Colonic mucosa (tissue), 4 donors: ENCODE data around the gene ZNF26. TPM values are rescaled to one million over a fixed set of nuclear protein-coding genes. Genes with fewer than 3 reads are reported as not detected.

Source experiments
- DNase-seq: peaks from one replicate; pipeline ENCODE4 v3.0.0-alpha.2; 2020
- H3K27ac ChIP-seq: fragments of 200-600 bp; one replicate; pipeline ENCODE4 v1.8.0; 2021
- H3K27me3 ChIP-seq: fragments of 200-600 bp; one replicate; pipeline ENCODE4 v1.8.0; 2021
- H3K36me3 ChIP-seq: fragments of 200-600 bp; one replicate; pipeline ENCODE4 v1.8.0; 2021
- H3K4me1 ChIP-seq: fragments of 200-600 bp; one replicate; pipeline ENCODE4 v1.8.0; 2021; ENCODE audit warnings: mild to moderate bottlenecking
- H3K4me3 ChIP-seq: fragments of 200-600 bp; one replicate; pipeline ENCODE4 v1.8.0; 2021
- H3K9ac ChIP-seq, 2 donors: one replicate each; pipeline ENCODE4 v1.7.0; 2013; ENCODE audit warnings: control low read depth in 2 of 2, low read depth in 2 of 2, low read length in 2 of 2
- H3K9me3 ChIP-seq: fragments of 200-600 bp; one replicate; pipeline ENCODE4 v1.8.0; 2021
- intact Hi-C: fragments of 100-400 bp; cut with DNase I; formaldehyde crosslinking; loops from one replicate; pipeline ENCODE4 v1.14.1; 2022
- total RNA-seq, 2 donors: library from RNA; stranded (reverse); fragmentation: NEBNext Ultra II Directional in 1 of 2; extraction: Animal tissue kit (Norgen Biotek cat#: 25700) in 1 of 2; gene quantifications; one replicate each; pipeline ENCODE4 v1.2.1, GENCODE V29; 2021
- TF ChIP-seq, protein P1 (sequence below): fragments of 200-600 bp; IDR thresholded peaks from one replicate; pipeline ENCODE4 v1.8.0; 2022; ENCODE audit warnings: antibody characterized with exemption, mild to moderate bottlenecking
- donor health status: healthy.
- donor health status: DM: no; HTN: no; CAD: no.
- donor health status: DM: no; HTN: no; CAD: no.

The ZNF26 gene
- total RNA-seq, 2 donors from 2014 or later = 6.7 to 7.2 TPM

DNA sequence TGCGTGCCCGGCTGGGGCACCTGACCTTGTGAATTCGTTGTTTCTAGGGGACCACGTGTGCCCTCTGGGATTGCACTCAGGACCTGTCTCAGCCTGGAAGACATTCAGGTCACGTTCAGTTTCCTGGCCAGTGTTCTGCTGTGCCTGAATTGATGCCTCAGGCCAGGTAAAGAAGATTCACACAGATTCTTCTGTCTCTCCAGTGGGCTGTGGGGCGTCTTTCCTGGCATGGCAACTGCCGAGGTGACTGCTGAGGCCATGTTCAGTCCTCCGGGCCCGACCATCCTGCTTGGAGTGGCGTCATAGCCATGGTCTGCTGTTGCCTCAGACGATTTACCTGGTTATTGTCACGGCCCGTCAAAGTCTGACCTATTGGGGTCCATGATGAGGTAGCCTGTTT lies 43.6 kb upstream of the ZNF26 start:
- Histone ChIP-seq H3K4me1 (no peaks in the 10 kb centered on the region), H3K36me3 (peaks cover 4% of the 10 kb centered on the region), H3K9me3 (no peaks in the 10 kb centered on the region), H3K9ac (no peak overlapping the region), H3K27me3 (no peaks in the 10 kb centered on the region), H3K4me3 (no peak overlapping the region), H3K27ac (no peak overlapping the region)
- TF ChIP-seq, protein P1, sequence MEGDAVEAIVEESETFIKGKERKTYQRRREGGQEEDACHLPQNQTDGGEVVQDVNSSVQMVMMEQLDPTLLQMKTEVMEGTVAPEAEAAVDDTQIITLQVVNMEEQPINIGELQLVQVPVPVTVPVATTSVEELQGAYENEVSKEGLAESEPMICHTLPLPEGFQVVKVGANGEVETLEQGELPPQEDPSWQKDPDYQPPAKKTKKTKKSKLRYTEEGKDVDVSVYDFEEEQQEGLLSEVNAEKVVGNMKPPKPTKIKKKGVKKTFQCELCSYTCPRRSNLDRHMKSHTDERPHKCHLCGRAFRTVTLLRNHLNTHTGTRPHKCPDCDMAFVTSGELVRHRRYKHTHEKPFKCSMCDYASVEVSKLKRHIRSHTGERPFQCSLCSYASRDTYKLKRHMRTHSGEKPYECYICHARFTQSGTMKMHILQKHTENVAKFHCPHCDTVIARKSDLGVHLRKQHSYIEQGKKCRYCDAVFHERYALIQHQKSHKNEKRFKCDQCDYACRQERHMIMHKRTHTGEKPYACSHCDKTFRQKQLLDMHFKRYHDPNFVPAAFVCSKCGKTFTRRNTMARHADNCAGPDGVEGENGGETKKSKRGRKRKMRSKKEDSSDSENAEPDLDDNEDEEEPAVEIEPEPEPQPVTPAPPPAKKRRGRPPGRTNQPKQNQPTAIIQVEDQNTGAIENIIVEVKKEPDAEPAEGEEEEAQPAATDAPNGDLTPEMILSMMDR = no peak
- intact Hi-C loops = no loop called here
- no peak for DNase-seq

DNA sequence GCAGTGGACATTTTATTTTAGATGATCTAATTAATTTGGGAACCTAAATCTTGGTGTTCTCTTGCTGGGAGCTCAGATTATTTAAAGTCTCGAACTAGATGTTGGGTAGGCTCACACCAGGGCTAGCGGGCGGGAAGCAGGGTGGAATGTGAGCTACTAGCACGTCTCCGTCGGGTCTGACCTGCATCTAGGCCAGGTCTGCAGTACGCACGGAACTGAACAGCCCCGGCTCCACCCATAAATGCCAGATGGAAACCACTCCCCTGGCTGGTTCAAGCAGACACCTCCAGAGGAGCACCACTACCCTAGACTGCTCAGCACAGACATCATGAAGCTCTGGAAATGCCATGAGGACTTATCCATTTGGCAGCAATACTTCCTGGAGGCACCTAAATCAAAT lies 40.4 kb upstream of the ZNF26 start:
- Histone ChIP-seq H3K4me3 (no peak overlapping the region), H3K36me3 (peaks cover 4% of the 10 kb centered on the region), H3K27me3 (no peaks in the 10 kb centered on the region), H3K27ac (no peak overlapping the region), H3K9ac (no peak overlapping the region), H3K9me3 (peaks cover 6% of the 10 kb centered on the region), H3K4me1 (no peaks in the 10 kb centered on the region)
- TF ChIP-seq, protein P1 = no peak
- DNase-seq = no peak
- intact Hi-C loops = no loop called here

DNA sequence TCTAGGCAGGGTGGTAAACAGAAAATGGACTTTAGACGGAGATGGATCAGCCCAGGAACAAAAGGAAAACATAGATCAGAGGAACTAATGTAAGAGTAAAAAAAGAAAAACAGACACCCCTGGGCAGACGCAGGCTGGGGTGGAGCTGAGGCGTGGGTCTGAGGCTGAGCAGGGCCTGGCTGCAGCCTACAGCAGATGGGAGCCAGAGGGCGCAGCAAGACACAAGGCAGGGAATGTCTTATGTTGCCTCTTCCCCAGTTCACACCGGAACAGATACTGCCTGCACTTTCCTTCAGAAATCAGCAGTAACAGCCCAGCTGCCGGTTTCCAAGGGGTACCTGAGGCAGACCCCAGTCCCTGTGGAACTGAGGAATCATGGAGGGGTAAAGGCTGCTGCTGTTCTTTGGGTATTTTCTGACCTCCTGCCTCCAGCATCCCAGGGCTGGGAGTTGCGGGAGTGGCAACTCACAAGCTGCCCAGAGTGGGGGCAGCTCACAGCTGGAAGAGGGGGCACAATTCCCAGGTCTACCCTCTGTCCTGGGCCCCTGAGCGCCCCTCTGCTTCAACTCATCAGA lies 39.8 kb upstream of the ZNF26 start:
- Histone ChIP-seq H3K9ac (no peak overlapping the region), H3K27ac (no peak overlapping the region), H3K9me3 (peaks cover 6% of the 10 kb centered on the region), H3K4me1 (no peaks in the 10 kb centered on the region), H3K4me3 (no peak overlapping the region), H3K27me3 (no peaks in the 10 kb centered on the region), H3K36me3 (peaks cover 4% of the 10 kb centered on the region)
- no peak for DNase-seq
- TF ChIP-seq, protein P1 = no peak
- intact Hi-C loops = no loop called here

DNA sequence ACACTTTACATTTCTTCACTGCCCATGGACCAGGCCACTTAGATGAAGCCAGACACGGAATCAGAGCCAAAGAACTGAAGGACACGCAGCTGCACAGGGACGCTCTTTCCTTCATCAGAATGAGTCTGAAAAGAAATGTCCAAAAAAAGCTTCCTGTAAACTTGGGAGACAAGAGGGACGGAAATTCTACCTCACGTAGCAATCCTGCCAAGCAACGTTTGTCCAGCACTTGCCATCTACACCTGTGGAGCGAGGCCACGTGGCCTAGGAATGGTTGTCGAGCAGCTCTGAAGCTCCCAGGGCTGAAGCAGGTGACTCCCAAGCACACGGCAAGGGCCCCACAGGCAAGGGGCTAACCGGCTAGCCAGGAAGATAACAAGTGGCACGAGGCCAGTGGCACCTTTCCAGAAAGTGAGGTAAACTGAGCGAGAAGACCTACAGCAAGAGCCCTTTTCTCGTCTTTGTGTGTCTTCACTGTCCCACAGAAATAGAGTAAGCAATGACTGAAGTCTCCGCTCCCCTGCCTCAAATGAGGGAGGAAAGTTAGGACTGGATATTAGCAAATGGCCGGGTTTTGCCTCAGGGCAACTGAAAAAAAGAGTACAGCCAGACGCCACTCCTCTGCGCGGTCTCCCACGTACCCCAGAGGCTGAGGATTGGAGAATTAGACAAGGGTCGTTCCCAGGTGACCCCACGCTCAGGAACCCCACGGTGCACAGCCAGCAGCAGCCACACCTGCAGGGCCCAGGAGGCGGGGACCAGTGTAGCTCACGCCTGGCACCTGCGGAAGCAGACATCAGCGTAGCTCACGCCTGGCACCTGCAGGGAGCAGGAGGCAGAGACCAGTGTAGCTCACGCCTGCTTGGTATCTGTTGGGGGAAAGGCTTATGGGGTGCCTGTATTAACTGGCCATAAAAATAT lies 37.8 kb upstream of the ZNF26 start:
- TF ChIP-seq, protein P1 = no peak
- Histone ChIP-seq H3K27me3 (no peaks in the 10 kb centered on the region), H3K27ac (no peak overlapping the region), H3K9ac (no peak overlapping the region), H3K4me3 (no peak overlapping the region), H3K4me1 (no peaks in the 10 kb centered on the region), H3K36me3 (no peaks in the 10 kb centered on the region), H3K9me3 (peaks cover 6% of the 10 kb centered on the region)
- intact Hi-C loops = no loop called here
- no peak for DNase-seq

DNA sequence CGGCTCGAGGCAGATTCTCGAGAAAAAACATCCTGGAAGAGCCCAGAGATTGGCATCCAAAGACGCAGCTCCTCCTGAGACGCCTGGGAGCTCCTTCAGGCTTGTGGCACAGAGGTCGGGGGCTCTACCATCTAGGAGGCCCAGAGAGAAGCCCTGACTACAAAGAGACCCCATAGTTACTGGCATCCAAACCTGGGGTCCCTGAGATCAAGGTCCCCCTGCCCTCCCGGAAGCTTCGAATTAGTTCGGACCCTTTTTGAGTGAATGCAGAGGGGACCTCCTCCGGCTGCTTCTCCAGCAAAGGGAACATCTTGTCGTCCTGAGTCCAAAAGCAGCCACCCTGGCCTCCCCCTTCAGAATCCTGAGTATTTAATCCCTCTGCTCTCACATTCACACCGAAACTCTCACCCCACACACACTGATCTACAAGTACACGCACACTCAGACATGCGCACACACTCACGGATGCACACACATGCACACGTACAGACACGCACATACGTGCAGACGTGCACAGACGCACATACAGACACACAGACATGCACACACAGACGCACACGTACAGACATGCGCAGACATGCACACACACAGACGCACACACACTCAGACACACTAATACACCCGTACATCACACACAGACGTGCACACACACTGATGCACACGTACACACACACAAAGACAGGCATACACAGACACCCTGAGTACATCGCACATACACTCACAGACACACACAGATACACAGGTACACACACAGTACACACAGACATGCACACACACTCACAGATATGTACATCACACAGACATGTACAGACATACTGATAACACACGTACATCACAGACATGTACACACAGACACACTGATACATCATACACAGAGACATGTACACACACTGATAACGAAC lies 36.0 kb upstream of the ZNF26 start:
- TF ChIP-seq, protein P1 = no peak
- Histone ChIP-seq H3K27me3 (no peaks in the 10 kb centered on the region), H3K4me3 (no peak overlapping the region), H3K9me3 (peaks cover 6% of the 10 kb centered on the region), H3K36me3 (no peaks in the 10 kb centered on the region), H3K9ac (no peak overlapping the region), H3K4me1 (peaks cover under 1% of the 10 kb centered on the region), H3K27ac (no peak overlapping the region)
- intact Hi-C loops = no loop called here
- DNase-seq = no peak
